ENCODE data around the gene ENOSF1.

GRCh38 chr18:650428-650858 is 62.0 kb downstream of the ENOSF1 start:
- TF ChIP-seq CTCF (IDR thresholded peaks at IDR 0.05) (no peak), POLR2A (IDR thresholded peaks at IDR 0.05) (no peak)

Measured in thyroid gland (tissue), 4 donors.